Astrocyte of the spinal cord (primary cell): Measurements from ENCODE around the gene CDHR2.

Experiments used
- DNase-seq: peaks from one replicate; pipeline ENCODE4 v3.0.0; 2011; ENCODE audit warnings: low read depth, low spot score
- H3K4me3 ChIP-seq: 2 replicates; pipeline ENCODE4 v1.5.1; 2011; ENCODE audit warnings: low read depth, mild to moderate bottlenecking, low read length, moderate library complexity
- in situ Hi-C: cut with HindIII; loops from 2 replicates; pipeline ENCODE4 v1.10.0; 2017; ENCODE audit warnings: low sequenced_read_pairs
- TF ChIP-seq, protein P1 (sequence below): IDR thresholded peaks from 2 replicates; pipeline ENCODE4 v1.5.1; 2012; ENCODE audit warnings: low read depth, mild to moderate bottlenecking, low read length, inconsistent platforms

The CDHR2 gene

DNA sequence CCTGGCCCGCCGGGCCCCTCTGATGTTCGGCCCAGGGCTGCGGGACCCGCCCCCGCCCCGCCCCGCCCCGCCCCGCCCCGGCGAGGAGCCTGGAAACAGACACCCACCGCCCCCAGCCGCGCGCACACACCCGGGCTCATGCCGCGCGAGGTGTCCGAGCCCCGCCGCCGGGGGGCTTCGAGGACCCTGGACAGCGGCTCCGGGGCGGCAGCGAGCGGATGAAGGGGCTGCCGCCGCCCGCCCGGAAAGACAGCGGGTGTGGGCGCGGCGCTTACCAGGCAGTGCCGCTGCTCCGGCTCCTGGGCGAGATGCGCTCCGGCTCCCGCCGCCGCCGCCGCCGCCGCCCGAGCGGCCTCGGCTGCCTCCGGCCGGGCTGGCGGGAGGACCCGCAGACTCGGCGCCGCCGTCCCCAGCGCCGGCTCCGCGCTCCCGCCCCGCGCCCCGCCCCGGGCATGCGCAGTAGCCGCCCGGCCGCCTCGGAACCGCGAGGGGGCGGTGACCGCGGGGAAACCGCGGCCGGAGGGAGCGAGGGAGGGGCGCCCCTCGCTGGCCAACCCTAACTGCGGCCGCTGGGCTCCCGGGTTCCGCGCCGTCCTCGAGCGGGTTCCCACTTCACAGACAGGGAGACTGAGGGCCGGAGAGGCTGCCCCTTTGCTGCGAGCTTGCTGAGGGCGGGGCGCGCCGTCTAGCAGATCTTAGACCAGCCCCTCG lies 60.7 kb downstream of the CDHR2 start, which contains the start of gene GPRIN1:
TSS of gene GPRIN1 (minus strand) at position 433 of the 711 bp plus-strand sequence. CDS start 10,322 bp downstream, outside the sequence.
- TF ChIP-seq, protein P1, sequence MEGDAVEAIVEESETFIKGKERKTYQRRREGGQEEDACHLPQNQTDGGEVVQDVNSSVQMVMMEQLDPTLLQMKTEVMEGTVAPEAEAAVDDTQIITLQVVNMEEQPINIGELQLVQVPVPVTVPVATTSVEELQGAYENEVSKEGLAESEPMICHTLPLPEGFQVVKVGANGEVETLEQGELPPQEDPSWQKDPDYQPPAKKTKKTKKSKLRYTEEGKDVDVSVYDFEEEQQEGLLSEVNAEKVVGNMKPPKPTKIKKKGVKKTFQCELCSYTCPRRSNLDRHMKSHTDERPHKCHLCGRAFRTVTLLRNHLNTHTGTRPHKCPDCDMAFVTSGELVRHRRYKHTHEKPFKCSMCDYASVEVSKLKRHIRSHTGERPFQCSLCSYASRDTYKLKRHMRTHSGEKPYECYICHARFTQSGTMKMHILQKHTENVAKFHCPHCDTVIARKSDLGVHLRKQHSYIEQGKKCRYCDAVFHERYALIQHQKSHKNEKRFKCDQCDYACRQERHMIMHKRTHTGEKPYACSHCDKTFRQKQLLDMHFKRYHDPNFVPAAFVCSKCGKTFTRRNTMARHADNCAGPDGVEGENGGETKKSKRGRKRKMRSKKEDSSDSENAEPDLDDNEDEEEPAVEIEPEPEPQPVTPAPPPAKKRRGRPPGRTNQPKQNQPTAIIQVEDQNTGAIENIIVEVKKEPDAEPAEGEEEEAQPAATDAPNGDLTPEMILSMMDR = peak; percentile 24
- peak; percentile 40 for DNase-seq
- in situ Hi-C loops = no loop called here
- H3K4me3 ChIP-seq = peak within 1 kb of the TSS; percentile 47

DNA sequence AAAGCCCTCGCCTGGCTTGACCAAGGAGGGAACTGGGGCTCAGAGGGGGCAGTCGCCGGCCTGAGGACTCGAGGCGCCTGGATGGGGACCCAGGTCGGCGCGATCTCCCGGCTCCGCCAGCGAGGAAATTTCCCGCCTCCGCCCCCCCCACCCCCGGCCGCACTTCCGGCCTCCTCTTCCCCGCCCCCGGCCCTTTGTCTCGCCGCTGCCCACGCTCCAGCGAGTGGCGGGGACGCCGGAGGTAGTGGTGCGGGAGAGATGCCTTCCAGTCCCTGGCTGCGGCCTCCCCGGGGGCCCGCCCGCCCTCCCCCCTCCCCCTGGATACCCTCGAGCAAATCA lies 61.3 kb downstream of the CDHR2 start:
- TF ChIP-seq, protein P1 = no peak
- no peak for DNase-seq
- in situ Hi-C loops = no loop called here
- H3K4me3 ChIP-seq = peak overlapping the region; percentile 47

DNA sequence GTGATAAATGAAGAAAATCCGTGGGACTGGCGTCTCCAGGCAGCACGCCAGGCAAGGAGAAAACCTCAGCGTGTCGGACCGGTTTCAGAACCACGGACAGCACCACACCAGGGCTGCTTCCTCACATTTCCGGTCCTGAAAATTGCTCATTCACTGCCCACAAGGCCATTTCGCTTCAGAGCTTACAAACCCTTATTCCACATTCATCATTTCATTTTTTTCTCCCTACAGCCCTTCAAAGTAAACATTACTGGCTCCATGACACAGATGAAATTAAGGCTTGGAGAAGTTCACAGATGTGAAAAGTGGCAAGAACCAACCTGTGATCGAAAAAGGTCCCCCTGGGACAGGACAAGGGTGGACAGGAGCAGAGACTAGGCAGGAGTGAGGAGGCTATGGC lies 62.3 kb downstream of the CDHR2 start:
- in situ Hi-C loops = no loop called here
- DNase-seq = peak; percentile 84
- H3K4me3 ChIP-seq = no peak overlapping the region

DNA sequence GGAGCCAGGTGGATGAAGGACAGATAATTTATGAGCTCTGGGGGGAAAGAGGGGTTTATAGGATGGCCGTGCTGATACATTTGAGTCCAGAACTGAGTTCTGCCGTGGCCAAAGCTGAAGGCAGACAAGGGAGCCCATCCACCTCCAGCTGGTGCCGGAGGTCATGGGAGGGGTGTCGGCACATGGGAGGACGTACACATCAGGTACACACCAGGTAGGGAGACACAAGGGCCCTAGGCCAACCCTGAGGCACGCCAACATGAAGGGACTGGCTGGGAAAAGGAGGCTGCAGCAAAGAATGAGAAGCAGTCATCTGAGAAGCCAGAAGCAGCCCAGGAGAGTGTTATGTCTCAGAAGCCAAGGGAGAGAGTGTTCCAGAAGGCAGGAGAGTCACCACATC lies 62.9 kb downstream of the CDHR2 start:
- no peak for DNase-seq
- in situ Hi-C loops = no loop called here
- TF ChIP-seq, protein P1 = no peak
- no peak overlapping the region for H3K4me3 ChIP-seq

More for the DNA sequence above, 62.3 kb downstream of the CDHR2 start:
- TF ChIP-seq, protein P1 = no peak

DNA sequence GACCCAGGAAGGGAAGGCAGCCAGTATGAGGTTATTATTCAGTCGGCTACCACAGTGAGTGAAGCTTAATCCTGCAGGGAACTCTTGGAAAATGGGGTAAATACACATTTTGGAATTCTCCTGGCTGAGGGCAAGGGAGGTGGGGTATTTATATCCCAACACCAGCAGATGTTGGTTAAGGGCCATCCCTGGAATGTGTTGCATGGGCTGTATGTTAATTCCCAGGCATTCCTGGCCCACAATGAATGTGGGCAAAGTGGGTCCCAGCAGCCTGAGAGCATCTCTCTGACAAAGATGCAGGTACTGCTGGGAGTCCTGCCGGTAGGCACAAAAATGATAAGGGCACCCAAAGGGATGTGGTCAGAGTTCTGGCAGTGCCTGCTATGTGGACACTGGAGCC lies 63.7 kb downstream of the CDHR2 start:
- in situ Hi-C loops = no loop called here
- no peak for DNase-seq
- no peak overlapping the region for H3K4me3 ChIP-seq
- TF ChIP-seq, protein P1 = no peak

DNA sequence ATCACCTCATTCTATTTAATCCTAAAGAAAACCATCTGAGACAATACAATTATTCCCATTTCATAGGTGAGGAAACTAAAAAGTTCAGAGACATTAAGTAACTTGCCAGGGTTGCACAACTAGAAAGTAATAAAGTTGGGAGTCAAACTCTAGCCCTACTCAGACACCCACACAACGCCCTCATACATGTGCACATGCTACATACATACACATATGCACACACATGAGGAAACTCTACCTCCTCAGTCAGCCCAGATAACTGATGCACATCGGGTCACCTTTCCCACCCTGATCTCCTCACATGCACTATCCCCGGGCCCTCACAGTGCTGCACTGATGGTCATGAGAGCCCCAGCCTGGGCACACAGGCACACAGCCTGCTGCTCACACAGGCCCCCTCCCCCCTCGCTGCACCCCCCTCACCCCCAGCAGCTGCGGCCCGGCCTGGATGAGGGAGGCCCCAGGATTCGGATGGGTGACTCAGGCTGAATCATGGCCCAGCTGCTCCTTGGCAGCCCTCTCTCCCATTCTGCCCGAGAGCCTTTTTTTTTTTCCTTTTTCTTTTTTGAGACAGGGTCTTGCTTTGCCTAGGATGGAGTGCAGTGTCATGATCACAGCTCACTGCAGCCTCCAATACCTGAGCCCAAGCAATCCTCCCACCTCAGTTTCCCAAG lies 65.8 kb downstream of the CDHR2 start:
- DNase-seq = peak; percentile 70
- H3K4me3 ChIP-seq = no peak overlapping the region
- in situ Hi-C loops = no loop called here
- TF ChIP-seq, protein P1 = no peak
